Measurements from ENCODE around the gene SLC6A13.

The SLC6A13 gene

DNA sequence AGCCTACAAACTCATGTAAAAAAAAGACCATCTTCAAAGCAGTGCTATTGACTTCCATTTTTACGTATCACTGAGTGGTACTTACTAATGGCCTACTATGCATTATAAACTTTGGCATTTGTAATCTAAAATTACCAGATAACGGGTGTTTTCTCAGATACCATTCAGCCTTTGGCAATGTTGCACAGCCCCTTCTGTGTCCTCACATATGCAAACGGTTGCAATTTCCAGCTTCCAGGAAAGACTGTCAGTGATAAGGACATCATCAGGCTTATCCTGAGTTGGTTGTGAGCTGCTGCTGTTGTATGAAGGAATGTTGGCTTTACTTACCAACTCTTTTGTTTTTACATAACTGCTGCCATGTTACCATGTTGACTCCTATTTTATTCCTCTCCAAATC is 1.6 kb upstream of the SLC6A13 start:
- H3K9ac ChIP-seq (ENCODE audit: low read length) = no peak overlapping the region
- H3K4me1 ChIP-seq (ENCODE audit: control insufficient read depth, insufficient read depth, low read length) = peaks cover 18% of the 10 kb centered on the region
- no peaks in the 10 kb centered on the region for H3K36me3 ChIP-seq (ENCODE audit: control insufficient read depth, insufficient read depth, low read length, severe bottlenecking)
- H3K4me3 ChIP-seq (ENCODE audit: low read length) = no peak overlapping the region
- no peak for DNase-seq (ENCODE audit: low read depth)
- peaks cover 17% of the 10 kb centered on the region for H3K27me3 ChIP-seq (replicated peaks; ENCODE audit: control insufficient read depth, insufficient read depth, low read length)
- H3K9me3 ChIP-seq (ENCODE audit: control insufficient read depth, low read length) = no peaks in the 10 kb centered on the region

DNA sequence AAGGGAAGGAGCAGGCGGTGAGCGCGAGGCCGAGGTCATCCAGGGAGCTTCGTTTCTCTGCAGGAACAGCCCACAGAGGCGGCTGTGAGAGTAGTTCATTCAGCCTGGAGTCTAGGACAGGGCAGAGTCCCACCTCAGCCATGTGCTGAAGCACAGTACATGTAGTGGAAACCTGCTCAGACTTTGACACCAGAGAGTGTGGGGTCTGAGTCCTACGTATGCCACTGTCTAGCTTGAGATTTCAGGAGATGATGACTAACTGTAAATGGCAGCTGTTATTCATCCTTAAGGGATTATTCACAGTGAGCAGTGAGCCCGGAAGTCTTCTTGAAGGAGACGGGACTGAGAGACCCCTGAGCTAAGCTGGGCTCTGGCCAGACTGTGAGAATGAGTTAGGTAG is 938 bp upstream of the SLC6A13 start:
- no peaks in the 10 kb centered on the region for H3K9me3 ChIP-seq (ENCODE audit: control insufficient read depth, low read length)

DNA sequence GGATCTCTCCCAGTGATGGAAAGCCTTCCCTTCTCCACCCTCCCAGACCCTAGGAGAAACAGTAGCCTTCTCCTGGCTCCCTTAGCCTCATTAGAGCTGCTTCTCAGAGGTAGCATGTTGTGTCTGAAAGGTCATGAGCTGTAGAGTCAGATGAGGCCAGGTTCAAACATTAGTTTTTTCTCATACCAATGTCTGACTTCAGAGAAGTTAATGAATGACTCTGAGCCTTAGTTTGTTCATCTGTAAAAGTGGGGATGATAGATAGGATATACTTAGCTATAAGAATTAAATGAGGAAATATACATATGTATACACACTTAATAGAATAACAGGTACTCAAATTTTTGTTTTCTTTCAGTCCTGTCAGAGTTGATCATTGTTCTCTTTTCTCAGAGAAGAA is 523 bp downstream of the SLC6A13 start:
- H3K9me3 ChIP-seq (ENCODE audit: control insufficient read depth, low read length) = no peaks in the 10 kb centered on the region
- H3K9ac ChIP-seq (ENCODE audit: low read length) = no peak overlapping the region
- no peaks in the 10 kb centered on the region for H3K36me3 ChIP-seq (ENCODE audit: control insufficient read depth, insufficient read depth, low read length, severe bottlenecking)
- H3K27me3 ChIP-seq (replicated peaks; ENCODE audit: control insufficient read depth, insufficient read depth, low read length) = peaks cover 34% of the 10 kb centered on the region
- no peak for DNase-seq (ENCODE audit: low read depth)
- no peak overlapping the region for H3K4me3 ChIP-seq (ENCODE audit: low read length)
- peaks cover 4% of the 10 kb centered on the region for H3K4me1 ChIP-seq (ENCODE audit: control insufficient read depth, insufficient read depth, low read length)

More for the DNA sequence above, 938 bp upstream of the SLC6A13 start:
- no peaks in the 10 kb centered on the region for H3K36me3 ChIP-seq (ENCODE audit: control insufficient read depth, insufficient read depth, low read length, severe bottlenecking)
- peaks cover 15% of the 10 kb centered on the region for H3K4me1 ChIP-seq (ENCODE audit: control insufficient read depth, insufficient read depth, low read length)
- H3K27me3 ChIP-seq (replicated peaks; ENCODE audit: control insufficient read depth, insufficient read depth, low read length) = peaks cover 19% of the 10 kb centered on the region
- no peak for DNase-seq (ENCODE audit: low read depth)
- H3K4me3 ChIP-seq (ENCODE audit: low read length) = no peak overlapping the region
- H3K9ac ChIP-seq (ENCODE audit: low read length) = no peak overlapping the region

DNA sequence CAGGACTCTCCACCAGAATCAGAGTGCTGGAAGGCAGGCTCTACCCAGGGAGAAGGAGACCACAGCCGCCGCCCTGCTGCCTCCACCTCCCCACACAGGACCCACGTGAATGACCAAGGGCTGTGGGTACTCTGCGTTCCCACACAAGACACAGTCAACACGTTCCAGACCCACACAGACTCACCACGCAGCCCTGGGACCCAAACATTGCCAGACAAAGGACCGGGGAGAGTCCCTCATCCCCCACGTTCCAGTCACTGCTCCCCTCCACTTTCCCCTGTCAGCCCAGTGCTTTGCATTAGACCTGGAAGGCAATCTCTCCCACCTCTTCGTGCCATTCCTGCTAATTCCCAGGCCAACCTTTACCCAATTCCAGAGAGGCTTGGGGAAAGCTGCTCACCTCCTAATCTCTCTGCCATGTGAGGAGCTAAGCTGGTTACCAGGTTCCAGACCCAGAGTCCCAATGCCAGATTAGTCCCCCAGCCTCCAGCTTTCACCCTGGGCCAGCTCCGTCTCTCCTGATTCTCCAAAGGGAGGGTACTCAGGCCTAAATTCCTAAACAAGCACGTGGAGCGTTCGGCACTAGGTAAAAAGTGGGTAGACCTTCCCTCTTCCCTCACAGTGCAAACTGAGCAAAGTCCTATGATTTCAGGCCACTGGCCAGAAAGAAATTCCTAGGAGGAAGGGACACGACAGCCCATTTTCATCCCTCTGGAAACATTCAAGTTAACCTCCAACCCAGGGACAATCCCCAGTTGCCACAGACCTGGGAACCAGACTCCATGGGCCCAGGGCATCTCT is 4.9 kb downstream of the SLC6A13 start:
- H3K4me1 ChIP-seq (ENCODE audit: control insufficient read depth, insufficient read depth, low read length) = no peaks in the 10 kb centered on the region
- no peak for DNase-seq (ENCODE audit: low read depth)
- no peak overlapping the region for H3K9ac ChIP-seq (ENCODE audit: low read length)
- H3K4me3 ChIP-seq (ENCODE audit: low read length) = no peak overlapping the region
- H3K27me3 ChIP-seq (replicated peaks; ENCODE audit: control insufficient read depth, insufficient read depth, low read length) = peaks cover 60% of the 10 kb centered on the region
- no peaks in the 10 kb centered on the region for H3K9me3 ChIP-seq (ENCODE audit: control insufficient read depth, low read length)
- no peaks in the 10 kb centered on the region for H3K36me3 ChIP-seq (ENCODE audit: control insufficient read depth, insufficient read depth, low read length, severe bottlenecking)

DNA sequence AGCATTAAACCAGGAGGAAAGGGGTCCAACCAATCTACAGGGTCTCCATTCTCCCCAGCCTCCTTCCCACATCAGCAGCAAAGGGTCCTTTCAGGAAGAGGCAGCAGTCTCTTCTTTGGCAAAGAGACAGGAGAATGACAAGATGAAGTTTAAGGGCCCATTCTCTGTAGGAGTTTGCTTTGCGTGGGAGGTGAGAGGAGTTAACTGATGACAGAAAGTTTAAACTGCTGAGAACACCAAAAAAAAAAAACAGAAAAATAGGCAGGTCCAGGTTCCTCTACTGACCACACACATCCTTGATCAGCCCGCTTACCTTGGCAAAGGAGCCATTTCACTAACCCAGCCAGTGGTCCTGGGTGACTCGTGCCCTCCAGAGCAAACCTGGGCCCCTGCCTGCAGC is 5.7 kb downstream of the SLC6A13 start:
- Histone ChIP-seq H3K9ac (ENCODE audit: low read length) (no peak overlapping the region), H3K27me3 (replicated peaks; ENCODE audit: control insufficient read depth, insufficient read depth, low read length) (peaks cover 64% of the 10 kb centered on the region), H3K36me3 (ENCODE audit: control insufficient read depth, insufficient read depth, low read length, severe bottlenecking) (no peaks in the 10 kb centered on the region), H3K9me3 (ENCODE audit: control insufficient read depth, low read length) (no peaks in the 10 kb centered on the region), H3K4me3 (ENCODE audit: low read length) (no peak overlapping the region), H3K4me1 (ENCODE audit: control insufficient read depth, insufficient read depth, low read length) (no peaks in the 10 kb centered on the region)
- no peak for DNase-seq (ENCODE audit: low read depth)

DNA sequence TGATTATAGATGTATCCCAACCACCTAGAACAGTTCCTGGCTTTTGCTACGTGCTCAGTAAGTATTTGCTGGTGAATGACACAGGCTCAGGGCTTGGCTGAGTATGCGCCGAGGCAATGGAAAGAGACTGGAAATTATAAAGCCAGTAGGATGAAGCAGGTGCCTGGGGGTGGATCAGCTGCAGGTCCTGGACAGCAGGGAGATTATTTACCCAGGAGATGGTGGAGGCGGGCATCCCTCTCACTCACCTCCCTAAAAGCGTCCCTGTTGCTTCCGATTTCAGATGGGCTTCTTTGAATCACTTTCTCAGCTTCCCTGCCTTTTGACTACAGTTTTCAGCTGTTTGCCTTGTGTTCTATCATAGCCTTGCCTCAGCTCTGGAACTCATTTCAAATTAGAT is 6.4 kb downstream of the SLC6A13 start:
- DNase-seq (ENCODE audit: low read depth) = no peak
- Histone ChIP-seq H3K9ac (ENCODE audit: low read length) (no peak overlapping the region), H3K4me1 (ENCODE audit: control insufficient read depth, insufficient read depth, low read length) (no peaks in the 10 kb centered on the region), H3K36me3 (ENCODE audit: control insufficient read depth, insufficient read depth, low read length, severe bottlenecking) (no peaks in the 10 kb centered on the region), H3K4me3 (ENCODE audit: low read length) (no peak overlapping the region), H3K27me3 (replicated peaks; ENCODE audit: control insufficient read depth, insufficient read depth, low read length) (peaks cover 62% of the 10 kb centered on the region), H3K9me3 (ENCODE audit: control insufficient read depth, low read length) (no peaks in the 10 kb centered on the region)

DNA sequence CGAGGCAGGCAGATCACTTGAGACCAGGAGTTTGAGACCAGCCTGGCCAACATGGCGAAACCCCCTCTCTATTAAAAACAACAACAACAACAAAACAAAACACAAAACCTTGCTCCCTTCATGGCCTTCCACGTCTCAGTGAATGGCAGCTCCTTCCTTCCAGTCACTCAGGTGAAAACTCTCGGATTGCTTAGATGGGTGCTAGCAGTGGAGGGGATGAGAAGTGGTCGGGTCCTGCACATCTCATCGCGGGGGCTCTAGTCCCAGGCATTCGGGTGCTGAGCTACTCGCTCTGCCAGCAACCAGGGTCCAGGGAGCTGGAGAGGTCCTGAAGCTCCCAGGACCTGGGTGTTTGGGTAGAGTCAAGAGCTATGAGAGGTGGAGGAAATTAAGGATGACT is 7.7 kb downstream of the SLC6A13 start:
- H3K9me3 ChIP-seq (ENCODE audit: control insufficient read depth, low read length) = no peaks in the 10 kb centered on the region
- no peak overlapping the region for H3K4me3 ChIP-seq (ENCODE audit: low read length)
- no peaks in the 10 kb centered on the region for H3K36me3 ChIP-seq (ENCODE audit: control insufficient read depth, insufficient read depth, low read length, severe bottlenecking)
- H3K4me1 ChIP-seq (ENCODE audit: control insufficient read depth, insufficient read depth, low read length) = no peaks in the 10 kb centered on the region
- peaks cover 53% of the 10 kb centered on the region for H3K27me3 ChIP-seq (replicated peaks; ENCODE audit: control insufficient read depth, insufficient read depth, low read length)
- H3K9ac ChIP-seq (ENCODE audit: low read length) = no peak overlapping the region
- DNase-seq (ENCODE audit: low read depth) = no peak

DNA sequence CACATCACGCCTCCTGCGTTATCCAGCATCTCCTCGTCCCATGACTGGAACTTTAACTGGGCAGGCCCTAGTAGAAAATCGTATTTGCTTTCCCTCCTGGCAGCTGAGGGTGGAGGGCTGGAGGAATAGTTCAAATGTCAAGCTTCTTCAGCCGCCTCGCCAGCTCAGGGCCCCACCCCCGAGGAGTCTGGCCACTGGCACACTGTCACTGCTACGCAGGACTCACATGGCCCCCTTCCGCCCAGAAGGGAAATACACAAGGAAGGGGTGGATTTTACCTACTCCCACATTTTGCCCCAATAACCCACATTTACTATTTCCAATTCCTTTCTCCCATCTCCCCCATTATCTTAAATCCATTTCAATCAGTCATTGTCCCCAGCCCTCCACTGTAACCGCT is 8.6 kb downstream of the SLC6A13 start:
- no peaks in the 10 kb centered on the region for H3K36me3 ChIP-seq (ENCODE audit: control insufficient read depth, insufficient read depth, low read length, severe bottlenecking)
- peaks cover 1% of the 10 kb centered on the region for H3K9me3 ChIP-seq (ENCODE audit: control insufficient read depth, low read length)
- no peaks in the 10 kb centered on the region for H3K4me1 ChIP-seq (ENCODE audit: control insufficient read depth, insufficient read depth, low read length)
- no peak overlapping the region for H3K9ac ChIP-seq (ENCODE audit: low read length)
- peaks cover 48% of the 10 kb centered on the region for H3K27me3 ChIP-seq (replicated peaks; ENCODE audit: control insufficient read depth, insufficient read depth, low read length)
- H3K4me3 ChIP-seq (ENCODE audit: low read length) = no peak overlapping the region
- DNase-seq (ENCODE audit: low read depth) = no peak

DNA sequence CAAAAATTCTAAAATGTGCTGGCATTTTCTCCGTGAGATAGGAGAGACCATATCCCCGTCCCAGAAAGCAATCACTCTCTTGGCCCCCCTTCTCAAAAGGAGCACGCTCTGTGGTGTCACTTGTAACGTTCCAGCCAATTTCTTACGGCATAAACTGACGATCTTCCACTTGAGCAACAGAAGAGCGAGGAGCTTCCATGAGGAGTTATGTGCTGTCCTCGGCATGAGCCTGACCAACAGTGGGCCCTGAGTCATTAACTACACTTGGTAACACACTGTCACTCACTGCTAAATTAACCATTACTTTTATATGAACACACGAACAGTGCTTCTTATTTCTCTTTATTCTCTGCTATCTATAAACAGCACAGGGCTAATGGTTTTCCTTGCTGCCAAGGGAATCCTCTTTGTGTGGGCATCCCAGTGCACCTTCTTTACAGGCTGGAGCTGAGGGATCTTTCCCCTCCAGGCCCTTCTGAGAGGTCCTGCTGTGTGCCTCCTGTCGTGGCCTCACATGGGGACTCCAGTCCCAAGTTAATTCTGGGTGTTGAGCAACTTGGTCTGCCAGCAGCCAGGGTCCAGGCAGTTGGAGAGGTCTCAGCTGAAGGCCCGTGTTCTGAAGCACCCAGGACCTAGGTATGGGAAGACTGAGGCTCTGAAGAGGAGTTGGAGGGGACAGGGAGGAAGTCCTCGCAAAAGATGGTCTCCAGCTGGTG is 9.4 kb downstream of the SLC6A13 start:
- Histone ChIP-seq H3K9me3 (ENCODE audit: control insufficient read depth, low read length) (peaks cover 8% of the 10 kb centered on the region), H3K4me3 (ENCODE audit: low read length) (no peak overlapping the region), H3K4me1 (ENCODE audit: control insufficient read depth, insufficient read depth, low read length) (no peaks in the 10 kb centered on the region), H3K27me3 (replicated peaks; ENCODE audit: control insufficient read depth, insufficient read depth, low read length) (peaks cover 42% of the 10 kb centered on the region), H3K9ac (ENCODE audit: low read length) (no peak overlapping the region), H3K36me3 (ENCODE audit: control insufficient read depth, insufficient read depth, low read length, severe bottlenecking) (no peaks in the 10 kb centered on the region)
- no peak for DNase-seq (ENCODE audit: low read depth)

DNA sequence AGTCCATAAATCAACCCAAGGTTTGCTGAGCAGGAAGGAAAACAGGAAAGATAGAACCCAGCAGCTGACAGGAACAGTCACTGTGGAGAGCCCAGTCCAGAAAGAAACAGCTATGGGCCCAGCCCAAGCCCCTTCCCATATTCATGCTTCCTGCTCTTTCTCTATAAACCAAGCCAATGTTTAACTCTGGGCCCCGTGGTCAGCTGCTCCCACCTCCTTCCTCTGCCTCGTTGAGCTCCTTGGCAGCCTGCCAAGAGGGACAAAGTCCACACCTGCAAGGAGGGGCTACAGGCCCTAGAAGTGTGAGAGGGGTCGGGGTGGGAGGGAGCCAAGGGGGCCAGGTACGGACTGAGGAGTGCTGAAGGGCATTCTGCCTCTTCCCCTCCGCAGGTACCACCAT is 10.0 kb downstream of the SLC6A13 start:
- Histone ChIP-seq H3K27me3 (replicated peaks; ENCODE audit: control insufficient read depth, insufficient read depth, low read length) (peaks cover 36% of the 10 kb centered on the region), H3K4me3 (ENCODE audit: low read length) (no peak overlapping the region), H3K4me1 (ENCODE audit: control insufficient read depth, insufficient read depth, low read length) (no peaks in the 10 kb centered on the region), H3K36me3 (ENCODE audit: control insufficient read depth, insufficient read depth, low read length, severe bottlenecking) (no peaks in the 10 kb centered on the region), H3K9ac (ENCODE audit: low read length) (no peak overlapping the region), H3K9me3 (ENCODE audit: control insufficient read depth, low read length) (peaks cover 14% of the 10 kb centered on the region)
- no peak for DNase-seq (ENCODE audit: low read depth)

DNA sequence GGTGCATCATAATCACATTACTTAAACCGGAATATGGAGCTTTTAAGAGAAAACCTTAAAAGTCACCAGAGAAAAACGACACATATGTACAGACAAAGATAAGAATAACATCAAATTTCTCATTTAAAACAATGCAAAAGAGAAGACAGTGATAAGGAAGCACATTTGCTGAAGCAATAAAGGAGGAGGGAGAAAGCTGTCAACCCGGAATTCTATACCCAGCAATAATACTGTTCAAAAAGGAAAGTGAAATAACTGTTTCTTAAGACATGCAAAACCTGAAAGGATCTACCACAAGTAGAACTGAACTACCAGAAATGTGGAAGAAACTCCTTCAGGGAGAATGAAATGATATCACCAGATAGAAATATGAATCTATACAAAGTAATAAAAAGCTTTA is 15.4 kb downstream of the SLC6A13 start:
- Histone ChIP-seq H3K9me3 (ENCODE audit: control insufficient read depth, low read length) (peaks cover 22% of the 10 kb centered on the region), H3K27me3 (replicated peaks; ENCODE audit: control insufficient read depth, insufficient read depth, low read length) (peaks cover 10% of the 10 kb centered on the region), H3K4me3 (ENCODE audit: low read length) (no peak overlapping the region), H3K4me1 (ENCODE audit: control insufficient read depth, insufficient read depth, low read length) (no peaks in the 10 kb centered on the region), H3K9ac (ENCODE audit: low read length) (no peak overlapping the region), H3K36me3 (ENCODE audit: control insufficient read depth, insufficient read depth, low read length, severe bottlenecking) (no peaks in the 10 kb centered on the region)
- DNase-seq (ENCODE audit: low read depth) = no peak

All from adipocyte (in vitro differentiated cells).